SJCRH30 (cell line): ENCODE data around the gene KCNK2. TPM values are rescaled to one million over a fixed set of nuclear protein-coding genes. Genes with fewer than 3 reads are reported as not detected.
"Not testable (repeated sequence)": the region's sequence is repeated elsewhere in the genome, so short reads cannot be mapped to it uniquely, and the experiment has no call there.

Source experiments
- DNase-seq, 2 experiments: peaks; one replicate each; pipeline ENCODE4 v3.0.0-alpha.2; 2015 to 2020
- H3K27ac ChIP-seq: fragments of 250-450 bp; sonication (Bioruptor Pico); 2 replicates; pipeline ENCODE4 v1.5.1; 2020; ENCODE audit warnings: mild to moderate bottlenecking, moderate library complexity
- H3K27me3 ChIP-seq: fragments of 250-450 bp; sonication (Bioruptor Pico); 2 replicates; pipeline ENCODE4 v1.5.1; 2020; ENCODE audit warnings: mild to moderate bottlenecking, moderate library complexity
- H3K36me3 ChIP-seq: fragments of 250-450 bp; sonication (Bioruptor Pico); 2 replicates; pipeline ENCODE4 v1.5.1; 2020; ENCODE audit warnings: mild to moderate bottlenecking, moderate library complexity
- H3K4me1 ChIP-seq: fragments of 250-450 bp; sonication (Bioruptor Pico); 2 replicates; pipeline ENCODE4 v1.5.1; 2020; ENCODE audit warnings: mild to moderate bottlenecking, moderate library complexity
- H3K4me3 ChIP-seq: fragments of 250-450 bp; sonication (Bioruptor Pico); 2 replicates; pipeline ENCODE4 v1.5.1; 2020; ENCODE audit warnings: mild to moderate bottlenecking, moderate library complexity
- H3K9me3 ChIP-seq: fragments of 250-450 bp; sonication (Bioruptor Pico); replicated peaks from 2 replicates; pipeline ENCODE4 v1.5.1; 2020; ENCODE audit warnings: mild to moderate bottlenecking, moderate library complexity
- total RNA-seq: library from RNA; depleted of rRNA; stranded (reverse); fragments of >200 nt; shearing (Covaris generic); gene quantifications from 2 replicates; pipeline ENCODE4 v1.2.3, GENCODE V29; 2014

The KCNK2 gene
- total RNA-seq, 1 experiment from 2014 or later, result not detected

GRCh38 chr1:215160351-215160750, 77.8 kb downstream of the KCNK2 start:
- H3K9me3 ChIP-seq, result no peaks in the 10 kb centered on the region
- no peak overlapping the region for H3K27ac ChIP-seq
- H3K4me3 ChIP-seq, result no peak overlapping the region
- no peaks in the 10 kb centered on the region for H3K27me3 ChIP-seq
- no peak for DNase-seq
- H3K36me3 ChIP-seq, result no peaks in the 10 kb centered on the region
- no peaks in the 10 kb centered on the region for H3K4me1 ChIP-seq

GRCh38 chr1:215163144-215163543, 80.6 kb downstream of the KCNK2 start:
- not testable (repeated sequence) for DNase-seq, H3K27me3 ChIP-seq, H3K4me1 ChIP-seq, H3K9me3 ChIP-seq, H3K4me3 ChIP-seq, H3K27ac ChIP-seq, H3K36me3 ChIP-seq

- Histone ChIP-seq H3K4me3 (no peak overlapping the region), H3K27me3 (no peaks in the 10 kb centered on the region), H3K27ac (no peak overlapping the region), H3K4me1 (no peaks in the 10 kb centered on the region), H3K36me3 (no peaks in the 10 kb centered on the region), H3K9me3 (no peaks in the 10 kb centered on the region)
- DNase-seq, result no peak
These were observed 84.3 kb downstream of the KCNK2 start for GRCh38 chr1:215166886-215167285.

- no peaks in the 10 kb centered on the region for H3K27me3 ChIP-seq
- no peak for DNase-seq
- no peaks in the 10 kb centered on the region for H3K36me3 ChIP-seq
- H3K4me3 ChIP-seq, result no peak overlapping the region
- no peak overlapping the region for H3K27ac ChIP-seq
- no peaks in the 10 kb centered on the region for H3K4me1 ChIP-seq
- H3K9me3 ChIP-seq, result no peaks in the 10 kb centered on the region
These were observed 99.0 kb downstream of the KCNK2 start for GRCh38 chr1:215181518-215181917.

- H3K9me3 ChIP-seq, result no peaks in the 10 kb centered on the region
- H3K36me3 ChIP-seq, result no peaks in the 10 kb centered on the region
- DNase-seq, result no peak
- no peaks in the 10 kb centered on the region for H3K4me1 ChIP-seq
- H3K27me3 ChIP-seq, result peaks cover 4% of the 10 kb centered on the region
- H3K4me3 ChIP-seq, result no peak overlapping the region
- no peak overlapping the region for H3K27ac ChIP-seq
These were observed 102.6 kb downstream of the KCNK2 start for GRCh38 chr1:215185067-215185620.

GRCh38 chr1:215188302-215188950, 105.9 kb downstream of the KCNK2 start:
- H3K27me3 ChIP-seq, result peaks cover 5% of the 10 kb centered on the region
- no peak for DNase-seq
- H3K36me3 ChIP-seq, result no peaks in the 10 kb centered on the region

GRCh38 chr1:215192306-215192705, 109.8 kb downstream of the KCNK2 start:
- H3K4me3 ChIP-seq, result no peak overlapping the region
- no peaks in the 10 kb centered on the region for H3K9me3 ChIP-seq
- no peak overlapping the region for H3K27ac ChIP-seq
- no peaks in the 10 kb centered on the region for H3K36me3 ChIP-seq
- peaks cover 10% of the 10 kb centered on the region for H3K27me3 ChIP-seq
- H3K4me1 ChIP-seq, result 0 out of 2 replicates have a peak, but pooled peaks cover 4% of the 10 kb centered on the region
- no peak for DNase-seq

More at GRCh38 chr1:215188302-215188950, 105.9 kb downstream of the KCNK2 start:
- Histone ChIP-seq H3K4me1 (0 out of 2 replicates have a peak, but pooled peaks cover 4% of the 10 kb centered on the region), H3K27ac (no peak overlapping the region), H3K4me3 (no peak overlapping the region), H3K9me3 (no peaks in the 10 kb centered on the region)

- Histone ChIP-seq H3K27me3 (0 out of 2 replicates have a peak, but pooled peaks cover 5% of the 10 kb centered on the region), H3K36me3 (no peaks in the 10 kb centered on the region), H3K4me3 (no peak overlapping the region), H3K9me3 (no peaks in the 10 kb centered on the region), H3K27ac (no peak overlapping the region), H3K4me1 (no peaks in the 10 kb centered on the region)
- DNase-seq, result no peak
These were observed 115.5 kb downstream of the KCNK2 start for GRCh38 chr1:215198021-215198420.

GRCh38 chr1:215200121-215200520, 117.6 kb downstream of the KCNK2 start:
- H3K9me3 ChIP-seq, result no peaks in the 10 kb centered on the region
- no peak for DNase-seq
- H3K27ac ChIP-seq, result no peak overlapping the region
- no peaks in the 10 kb centered on the region for H3K27me3 ChIP-seq
- H3K4me1 ChIP-seq, result no peaks in the 10 kb centered on the region
- no peak overlapping the region for H3K4me3 ChIP-seq
- no peaks in the 10 kb centered on the region for H3K36me3 ChIP-seq

GRCh38 chr1:215201283-215201682, 118.7 kb downstream of the KCNK2 start:
- H3K4me1 ChIP-seq, result no peaks in the 10 kb centered on the region
- H3K36me3 ChIP-seq, result no peaks in the 10 kb centered on the region
- H3K27ac ChIP-seq, result no peak overlapping the region
- H3K9me3 ChIP-seq, result no peaks in the 10 kb centered on the region
- H3K27me3 ChIP-seq, result no peaks in the 10 kb centered on the region
- peak in 1 of 2 experiments; percentile 14 for DNase-seq
- H3K4me3 ChIP-seq, result no peak overlapping the region

GRCh38 chr1:215202868-215203267, 120.3 kb downstream of the KCNK2 start:
- Histone ChIP-seq H3K27ac (no peak overlapping the region), H3K36me3 (no peaks in the 10 kb centered on the region), H3K4me3 (no peak overlapping the region), H3K9me3 (no peaks in the 10 kb centered on the region), H3K27me3 (no peaks in the 10 kb centered on the region), H3K4me1 (no peaks in the 10 kb centered on the region)
- no peak for DNase-seq

GRCh38 chr1:215210167-215210566, 127.6 kb downstream of the KCNK2 start:
- Histone ChIP-seq H3K27me3 (no peaks in the 10 kb centered on the region), H3K27ac (no peak overlapping the region)

GRCh38 chr1:215215846-215216245, 133.3 kb downstream of the KCNK2 start:
- no peak for DNase-seq
- H3K4me1 ChIP-seq, result no peaks in the 10 kb centered on the region
- H3K27ac ChIP-seq, result no peak overlapping the region
- H3K4me3 ChIP-seq, result no peak overlapping the region
- H3K27me3 ChIP-seq, result no peaks in the 10 kb centered on the region
- H3K36me3 ChIP-seq, result no peaks in the 10 kb centered on the region
- no peaks in the 10 kb centered on the region for H3K9me3 ChIP-seq

More at GRCh38 chr1:215210167-215210566, 127.6 kb downstream of the KCNK2 start:
- DNase-seq, result no peak
- no peaks in the 10 kb centered on the region for H3K4me1 ChIP-seq
- no peak overlapping the region for H3K4me3 ChIP-seq
- no peaks in the 10 kb centered on the region for H3K36me3 ChIP-seq
- H3K9me3 ChIP-seq, result no peaks in the 10 kb centered on the region

- no peak overlapping the region for H3K4me3 ChIP-seq
- no peaks in the 10 kb centered on the region for H3K36me3 ChIP-seq
- no peaks in the 10 kb centered on the region for H3K4me1 ChIP-seq
- H3K27me3 ChIP-seq, result no peaks in the 10 kb centered on the region
- H3K27ac ChIP-seq, result no peak overlapping the region
- no peaks in the 10 kb centered on the region for H3K9me3 ChIP-seq
- no peak for DNase-seq
These were observed 136.8 kb downstream of the KCNK2 start for GRCh38 chr1:215219372-215219771.

- Histone ChIP-seq H3K9me3 (no peaks in the 10 kb centered on the region), H3K4me1 (no peaks in the 10 kb centered on the region), H3K36me3 (no peaks in the 10 kb centered on the region), H3K27me3 (no peaks in the 10 kb centered on the region), H3K27ac (no peak overlapping the region), H3K4me3 (no peak overlapping the region)
- DNase-seq, result no peak
These were observed 137.8 kb downstream of the KCNK2 start for GRCh38 chr1:215220346-215220745.

- H3K36me3 ChIP-seq, result no peaks in the 10 kb centered on the region
- H3K27me3 ChIP-seq, result peaks cover 4% of the 10 kb centered on the region; the same call in 1 of the 2 replicates
- H3K9me3 ChIP-seq, result no peaks in the 10 kb centered on the region
- no peak overlapping the region for H3K4me3 ChIP-seq
- no peaks in the 10 kb centered on the region for H3K4me1 ChIP-seq
- DNase-seq, result no peak
- no peak overlapping the region for H3K27ac ChIP-seq
These were observed 144.2 kb downstream of the KCNK2 start for GRCh38 chr1:215226757-215227156.
